K562 (cell line): ENCODE data around the gene ITGA1. TPM values are rescaled to one million over a fixed set of nuclear protein-coding genes. Genes with fewer than 3 reads are reported as not detected.

Source experiments
- ATAC-seq: fragments of 200-7000 bp; cut with Tn5 transposase; 3 replicates; pipeline ENCODE4 v1.9.1; 2020; ENCODE audit warnings: moderate library complexity
- BruUV-seq: library from RNA; stranded (reverse); fragments of 400-500 nt; replicated peaks from 2 replicates; lab custom pipeline; 2021; lab: Mats Ljungman, UMichigan
- CTCF ChIA-PET: fragments of 300-600 bp; formaldehyde crosslinking; extraction: SDS; loops from one replicate; lab custom pipeline; 2021; ENCODE audit warnings: low intra/inter-chr PET ratio; lab: Yijun Ruan, JAX
- POLR2A ChIA-PET: fragments of 300-600, 350-650 bp; sonication (Branson Sonifier 250); formaldehyde crosslinking; extraction: SDS; loops from one replicate; lab custom pipeline; 2021; ENCODE audit warnings: antibody characterized with exemption, inconsistent platforms; lab: Yijun Ruan, JAX
- DNase-seq, 4 experiments: peaks; one replicate each; pipeline versions ENCODE4 v3.0.0 to v3.0.0-alpha.2; 2011 to 2018; ENCODE audit warnings: low spot score in 3 of 4, mixed read lengths in 3 of 4; ENCODE audit errors: extremely low read depth in 1 of 4
- FAIRE-seq: peaks from 2 replicates; lab custom pipeline; 2011; peaks lifted over from hg19 to GRCh38; lab: Jason Lieb, UNC
- H2AFZ ChIP-seq: 2 replicates; pipeline ENCODE4 v1.6.0; 2011; ENCODE audit warnings: low read depth, low read length, control low read depth, inconsistent platforms
- H3K27ac ChIP-seq: fragments of 200-600 bp; 3 replicates; pipeline ENCODE4 v1.8.0; 2011; ENCODE audit warnings: low read depth, mild to moderate bottlenecking, control low read depth, inconsistent platforms, low read length, moderate library complexity, mixed read lengths; ENCODE audit errors: extremely low read depth
- H3K27me3 ChIP-seq, 2 experiments: fragments of 300-600 bp in 1 of 2; 2 replicates in 1 of 2; 3 replicates in 1 of 2; pipeline versions ENCODE4 v1.6.0 to v1.8.0; 2011; ENCODE audit warnings: inconsistent platforms in 2 of 2, low read length in 2 of 2, mild to moderate bottlenecking in 1 of 2, mixed read lengths in 1 of 2, moderate library complexity in 1 of 2; ENCODE audit not compliant: control insufficient read depth in 2 of 2, insufficient read depth in 2 of 2
- H3K36me3 ChIP-seq: fragments of 300-600 bp; 3 replicates; pipeline ENCODE4 v1.8.0; 2011; ENCODE audit warnings: mild to moderate bottlenecking, low read length, inconsistent platforms; ENCODE audit not compliant: control insufficient read depth, insufficient read depth
- H3K4me1 ChIP-seq, 2 experiments: fragments of 200-600 bp in 1 of 2; replicated peaks in 1 of 2; 2 replicates in 1 of 2; 3 replicates in 1 of 2; pipeline versions ENCODE4 v1.5.1 to v1.8.0; 2011; ENCODE audit warnings: inconsistent platforms in 2 of 2, low read length in 2 of 2, mild to moderate bottlenecking in 1 of 2, mixed read lengths in 1 of 2, moderate library complexity in 1 of 2; ENCODE audit not compliant: control insufficient read depth in 2 of 2, insufficient read depth in 2 of 2
- H3K4me2 ChIP-seq: 2 replicates; pipeline ENCODE4 v1.6.1; 2011; ENCODE audit warnings: low read length, control low read depth, inconsistent platforms, mixed read lengths; ENCODE audit not compliant: insufficient read depth
- H3K4me3 ChIP-seq: fragments of 200-600 bp; sonication (generic), shearing (Covaris generic); 2 replicates; pipeline ENCODE4 v1.5.1; 2016; ENCODE audit warnings: control low read depth, inconsistent platforms
- H3K79me2 ChIP-seq: fragments of 200-600 bp; 3 replicates; pipeline ENCODE4 v1.8.0; 2011; ENCODE audit warnings: low read length, inconsistent platforms; ENCODE audit not compliant: control insufficient read depth, insufficient read depth
- H3K9ac ChIP-seq, 2 experiments: 2 replicates each; pipeline versions ENCODE4 v1.6.0 to v1.6.1; 2011; ENCODE audit warnings: low read depth in 2 of 2, low read length in 2 of 2, control low read depth in 1 of 2, inconsistent platforms in 1 of 2, mild to moderate bottlenecking in 1 of 2, mixed read lengths in 1 of 2; ENCODE audit not compliant: insufficient read depth in 1 of 2
- H3K9me1 ChIP-seq: one replicate; pipeline ENCODE4 v1.6.0; 2011; ENCODE audit warnings: inconsistent platforms, mild to moderate bottlenecking, low read length, moderate library complexity; ENCODE audit not compliant: control insufficient read depth, insufficient read depth
- H3K9me3 ChIP-seq: replicated peaks from 2 replicates; pipeline ENCODE4 v1.5.1; 2011; ENCODE audit warnings: low read depth, low read length, inconsistent platforms; ENCODE audit not compliant: control insufficient read depth, insufficient read depth
- H4K20me1 ChIP-seq: replicated peaks from 2 replicates; pipeline ENCODE4 v1.6.1; 2011; ENCODE audit warnings: low read length, inconsistent platforms, mixed read lengths; ENCODE audit not compliant: control insufficient read depth, insufficient read depth
- ADNP ChIP-seq: fragments of 200-800 bp; sonication (Bioruptor generic); IDR thresholded peaks from 2 replicates; pipeline ENCODE4 v1.6.1; 2016; ENCODE audit warnings: missing genetic modification characterization, missing compliant biosample characterization
- BCOR ChIP-seq: fragments of 450-650 bp; IDR thresholded peaks from 2 replicates; pipeline ENCODE4 v1.6.1; 2016
- CBX2 ChIP-seq: fragments of 200-600 bp; sonication (generic); IDR thresholded peaks from one replicate; pipeline ENCODE4 v1.6.1; 2012; ENCODE audit warnings: mild to moderate bottlenecking, low read length, inconsistent platforms; ENCODE audit not compliant: insufficient read depth, poor library complexity, severe bottlenecking
- CLOCK ChIP-seq: fragments of 250-450 bp; sonication (Bioruptor Pico); IDR thresholded peaks from 2 replicates; pipeline ENCODE4 v1.4.0; 2020; ENCODE audit warnings: mild to moderate bottlenecking, moderate library complexity, borderline replicate concordance
- GATA2 ChIP-seq: sonication (generic); formaldehyde crosslinking; IDR thresholded peaks from 2 replicates; pipeline ENCODE4 v1.4.0; 2020; ENCODE audit warnings: mild to moderate bottlenecking, missing genetic modification reagents
- MCM3 ChIP-seq: fragments of 450-650 bp; IDR thresholded peaks from 2 replicates; pipeline ENCODE4 v1.6.1; 2016
- NFIC ChIP-seq: fragments of 450-650 bp; IDR thresholded peaks from 2 replicates; pipeline ENCODE4 v1.6.1; 2017; ENCODE audit warnings: mild to moderate bottlenecking, inconsistent platforms
- POU5F1 ChIP-seq: fragments of 150-350 bp; IDR thresholded peaks from 2 replicates; pipeline ENCODE4 v1.6.1; 2014; ENCODE audit warnings: borderline replicate concordance, low read length, low read depth, mild to moderate bottlenecking; ENCODE audit not compliant: partially characterized antibody
- SAP30 ChIP-seq: fragments of 200-600 bp; sonication (generic); IDR thresholded peaks from 2 replicates; pipeline ENCODE4 v1.6.1; 2012; ENCODE audit warnings: borderline replicate concordance, low read depth, mild to moderate bottlenecking, moderate library complexity, low read length, control low read depth, inconsistent platforms; ENCODE audit not compliant: insufficient read depth, poor library complexity, severe bottlenecking
- SNIP1 ChIP-seq: fragments of 450-650 bp; IDR thresholded peaks from 2 replicates; pipeline ENCODE4 v1.7.1; 2017; ENCODE audit warnings: low read depth, mild to moderate bottlenecking
- TSC22D4 ChIP-seq: fragments of 450-650 bp; IDR thresholded peaks from 2 replicates; pipeline ENCODE4 v1.6.1; 2016; ENCODE audit warnings: missing genetic modification characterization, missing biosample characterization, control low read depth
- ZFX ChIP-seq: sonication (generic); formaldehyde crosslinking; IDR thresholded peaks from 2 replicates; pipeline ENCODE4 v1.8.0; 2022; ENCODE audit warnings: mild to moderate bottlenecking, missing genetic modification reagents, moderate library complexity
- ZNF316 ChIP-seq: fragments of 450-650 bp; IDR thresholded peaks from 2 replicates; pipeline ENCODE4 v1.6.1; 2016
- ZNF589 ChIP-seq: fragments of 200-800 bp; sonication (Bioruptor generic); IDR thresholded peaks from 2 replicates; pipeline ENCODE4 v1.6.1; 2016; ENCODE audit warnings: low read depth, missing genetic modification characterization, missing compliant biosample characterization
- WGBS: fragments of 100-300 bp; shearing (Covaris generic); methylation state at CpG from one replicate; pipeline ENCODE4 v1.1.6; 2016; ENCODE audit warnings: low coverage, mixed read lengths; ENCODE audit not compliant: insufficient coverage; ENCODE audit errors: missing lambda C conversion rate; 5-methylcytosine and 5-hydroxymethylcytosine counted together
- in situ Hi-C: fragments of 300-500 bp; cut with MboI; formaldehyde crosslinking; loops from 4 replicates; pipeline ENCODE4 v1.15.0; 2018; ENCODE audit warnings: inconsistent platforms, mixed read lengths
- intact Hi-C: fragments of 100-400 bp; cut with micrococcal nuclease; formaldehyde crosslinking; loops from 2 replicates; pipeline ENCODE4 v1.14.2; 2022
- polyA plus RNA-seq, 8 experiments: library from polyadenylated mRNA; depleted of rRNA in 4 of 8; stranded (reverse) in 5 of 8; unstranded in 3 of 8; fragments of >200 nt; fragmentation: Nextera tagmentation in 2 of 8; fragmentation: Illumina TruSeq in 1 of 8; extraction: Ambion mirVana in 2 of 8; extraction: Trizol in 1 of 8; gene quantifications; 2 replicates each; pipeline versions ENCODE4 v1.2.1 to v1.2.3, GENCODE V29; 2011 to 2014; ENCODE audit warnings: inconsistent platforms in 1 of 8, missing spikeins in 1 of 8
- total RNA-seq, 7 experiments: library from RNA; depleted of rRNA in 6 of 7; stranded (reverse); fragments of >200 nt in 6 of 7; fragmentation: Illumina TruSeq in 2 of 7; extraction: Trizol in 2 of 7; gene quantifications; 2 replicates each; pipeline versions ENCODE4 v1.2.1 to v1.2.3, GENCODE V29; 2011 to 2021; ENCODE audit warnings: low replicate concordance in 1 of 7
- TF ChIP-seq, protein P1 (sequence below): fragments of 450-650 bp; IDR thresholded peaks from 2 replicates; pipeline ENCODE4 v1.6.1; 2017; ENCODE audit warnings: mild to moderate bottlenecking, moderate library complexity
- TF ChIP-seq, protein P2 (sequence below): sonication (generic); formaldehyde crosslinking; IDR thresholded peaks from 2 replicates; pipeline ENCODE4 v1.8.0; 2022; ENCODE audit warnings: missing genetic modification reagents, mild to moderate bottlenecking, moderate library complexity, borderline replicate concordance

The ITGA1 gene
- total and polyA plus RNA-seq, 9 of the 15 experiments (the other 6 are each of a cell fraction or from before 2014, with no cell fraction given), result 0.04 to 0.22 TPM; not detected in 7

DNA sequence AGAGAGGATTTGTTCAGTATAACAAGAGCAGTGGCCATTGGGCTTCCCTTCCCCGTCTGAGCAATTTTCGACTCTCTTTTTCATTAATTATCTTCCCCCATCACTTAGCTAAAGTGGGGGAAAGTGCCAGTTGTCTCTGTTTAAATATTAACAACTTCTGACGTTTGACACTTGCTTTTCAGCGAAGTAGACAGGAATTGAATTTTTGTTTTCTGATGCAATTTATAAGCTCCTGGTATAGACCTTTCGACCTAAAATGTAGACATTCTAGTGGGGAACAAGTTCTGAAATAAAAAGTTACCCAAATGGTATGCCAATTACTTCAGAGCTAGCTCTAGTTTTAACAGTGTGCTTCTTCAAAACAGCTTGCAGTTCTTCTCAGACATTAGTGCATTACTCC is 100.6 kb downstream of the ITGA1 start:
- FAIRE-seq (no peak), DNase-seq (no peak), ATAC-seq (no peak)
- H3K4me1 ChIP-seq, result no peaks in the 10 kb centered on the region
- no peaks in the 10 kb centered on the region for H3K9me3 ChIP-seq
- 0% methylated on average over 5 of the region's 5 CpGs for WGBS
- in situ Hi-C loops (no loop called here), intact Hi-C loops (no loop called here)
- TF ChIP-seq ZNF316, result no peak
- TF ChIP-seq GATA2 (CRISPR knock-in tag), result no peak
- TF ChIP-seq BCOR, result no peak
- TF ChIP-seq, protein P1, sequence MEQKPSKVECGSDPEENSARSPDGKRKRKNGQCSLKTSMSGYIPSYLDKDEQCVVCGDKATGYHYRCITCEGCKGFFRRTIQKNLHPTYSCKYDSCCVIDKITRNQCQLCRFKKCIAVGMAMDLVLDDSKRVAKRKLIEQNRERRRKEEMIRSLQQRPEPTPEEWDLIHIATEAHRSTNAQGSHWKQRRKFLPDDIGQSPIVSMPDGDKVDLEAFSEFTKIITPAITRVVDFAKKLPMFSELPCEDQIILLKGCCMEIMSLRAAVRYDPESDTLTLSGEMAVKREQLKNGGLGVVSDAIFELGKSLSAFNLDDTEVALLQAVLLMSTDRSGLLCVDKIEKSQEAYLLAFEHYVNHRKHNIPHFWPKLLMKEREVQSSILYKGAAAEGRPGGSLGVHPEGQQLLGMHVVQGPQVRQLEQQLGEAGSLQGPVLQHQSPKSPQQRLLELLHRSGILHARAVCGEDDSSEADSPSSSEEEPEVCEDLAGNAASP, result no peak
- no peak for TF ChIP-seq SNIP1
- no peak for TF ChIP-seq POU5F1
- no peak for TF ChIP-seq ZFX (CRISPR knock-in tag)
- TF ChIP-seq CLOCK (CRISPR knock-in tag), result no peak
- TF ChIP-seq SAP30, result no peak
- TF ChIP-seq CBX2, result no peak
- no peak for TF ChIP-seq ZNF589 (CRISPR knock-in tag)
- TF ChIP-seq TSC22D4, result no peak
- TF ChIP-seq MCM3, result no peak
- TF ChIP-seq NFIC, result no peak
- TF ChIP-seq, protein P2, sequence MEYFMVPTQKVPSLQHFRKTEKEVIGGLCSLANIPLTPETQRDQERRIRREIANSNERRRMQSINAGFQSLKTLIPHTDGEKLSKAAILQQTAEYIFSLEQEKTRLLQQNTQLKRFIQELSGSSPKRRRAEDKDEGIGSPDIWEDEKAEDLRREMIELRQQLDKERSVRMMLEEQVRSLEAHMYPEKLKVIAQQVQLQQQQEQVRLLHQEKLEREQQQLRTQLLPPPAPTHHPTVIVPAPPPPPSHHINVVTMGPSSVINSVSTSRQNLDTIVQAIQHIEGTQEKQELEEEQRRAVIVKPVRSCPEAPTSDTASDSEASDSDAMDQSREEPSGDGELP (CRISPR knock-in tag), result no peak
- TF ChIP-seq ADNP (tag), result no peak
- H3K36me3 ChIP-seq, result no peaks in the 10 kb centered on the region
- H3K4me2 ChIP-seq, result no peak overlapping the region
- H2AFZ ChIP-seq, result no peak overlapping the region
- H3K9me1 ChIP-seq, result no peaks in the 10 kb centered on the region
- H3K79me2 ChIP-seq, result no peaks in the 10 kb centered on the region
- BruUV-seq, result no TSS peak
- H3K4me3 ChIP-seq, result no peak overlapping the region
- H4K20me1 ChIP-seq, result no peaks in the 10 kb centered on the region
- CTCF ChIA-PET, result no interaction called here
- no peaks in the 10 kb centered on the region for H3K27me3 ChIP-seq
- H3K27ac ChIP-seq, result no peak overlapping the region
- H3K9ac ChIP-seq, result no peak overlapping the region
- POLR2A ChIA-PET, result no interaction called here
